HG03460 (cell line): Measurements from ENCODE around the gene COA6.
A peak's percentile ranks its signal among the peaks of the same experiment; 100 is the strongest.

Source experiments
- ATAC-seq: cut with Tn5 transposase; IDR thresholded peaks from one replicate; pipeline ENCODE4 v1.9.1; 2021; ENCODE audit not compliant: unreplicated experiment

Gene COA6

GRCh38 chr1:234408757-234409156 lies 35.5 kb downstream of the COA6 start:
- no peak for ATAC-seq

- no peak for ATAC-seq
These were observed 36.1 kb downstream of the COA6 start for GRCh38 chr1:234409328-234409727.

- no peak for ATAC-seq
These were observed 39.6 kb downstream of the COA6 start for GRCh38 chr1:234412830-234413229.

- ATAC-seq = no peak
These were observed 40.2 kb downstream of the COA6 start for GRCh38 chr1:234413485-234413884.

GRCh38 chr1:234413990-234414389 lies 40.7 kb downstream of the COA6 start:
- ATAC-seq = no peak

- ATAC-seq = no peak
These were observed 54.8 kb downstream of the COA6 start for GRCh38 chr1:234427950-234428646.

GRCh38 chr1:234429434-234429806 lies 56.2 kb downstream of the COA6 start:
- no peak for ATAC-seq

GRCh38 chr1:234430691-234431090 lies 57.4 kb downstream of the COA6 start:
- no peak for ATAC-seq

GRCh38 chr1:234431255-234431654 lies 58.0 kb downstream of the COA6 start:
- ATAC-seq = no peak

GRCh38 chr1:234433563-234434285 lies 60.5 kb downstream of the COA6 start:
- ATAC-seq = peak; percentile 74
